Adrenal gland (tissue), 12 donors: Measurements from ENCODE around the gene PACS1. TPM values are rescaled to one million over a fixed set of nuclear protein-coding genes. Genes with fewer than 3 reads are reported as not detected.
A peak's percentile ranks its signal among the peaks of the same experiment; 100 is the strongest.
"Not testable (repeated sequence)": the region's sequence is repeated elsewhere in the genome, so short reads cannot be mapped to it uniquely, and the experiment has no call there.

Experiments
- DNase-seq, 7 donors: peaks; one replicate each; pipeline ENCODE4 v3.0.0-alpha.2; 2019 to 2020
- H3K27ac ChIP-seq, 5 donors: fragments of 200-600 bp; sonication (generic) in 4 of 5; 1 replicate in 3 of 5; 2 replicates in 2 of 5; pipeline versions ENCODE4 v1.5.1 to v1.8.0; 2016 to 2020; ENCODE audit warnings: mild to moderate bottlenecking in 1 of 5
- H3K27me3 ChIP-seq: fragments of 200-600 bp; 2 replicates; pipeline ENCODE4 v1.8.0; 2021
- H3K36me3 ChIP-seq, 2 donors: fragments of 200-600 bp; replicated peaks in 1 of 2; 1 replicate in 1 of 2; 2 replicates in 1 of 2; pipeline versions ENCODE4 v1.5.1 to v1.8.0; 2018 to 2022
- H3K4me1 ChIP-seq, 2 donors: fragments of 200-600 bp; replicated peaks in 1 of 2; 1 replicate in 1 of 2; 2 replicates in 1 of 2; pipeline versions ENCODE4 v1.5.1 to v1.8.0; 2018 to 2021
- H3K4me3 ChIP-seq, 4 donors: fragments of 200-600 bp; sonication (generic) in 3 of 4; one replicate each; pipeline ENCODE4 v1.5.1; 2016 to 2018
- H3K9me3 ChIP-seq, 3 donors: fragments of 200-600 bp; sonication (generic) in 1 of 3; replicated peaks in 1 of 3; 1 replicate in 2 of 3; 2 replicates in 1 of 3; pipeline versions ENCODE4 v1.5.1 to v1.8.0; 2016 to 2021
- POLR2A ChIP-seq, 2 donors: fragments of 450-650 bp; IDR thresholded peaks; one replicate each; pipeline ENCODE4 v1.6.1; 2017; ENCODE audit warnings: antibody characterized with exemption in 2 of 2, mild to moderate bottlenecking in 2 of 2, moderate library complexity in 1 of 2
- WGBS, 4 donors: extraction: QIAGEN DNeasy Blood & Tissue Kit in 2 of 4; methylation state at CpG; one replicate each; pipeline versions ENCODE4 v1.1.5 to v1.1.7; 2013 to 2017; 5-methylcytosine and 5-hydroxymethylcytosine counted together
- intact Hi-C, 2 donors: fragments of 100-400 bp; cut with DNase I; formaldehyde crosslinking; loops; one replicate each; pipeline versions ENCODE4 v1.14.1 to v1.15.0; 2022 to 2023
- polyA plus RNA-seq, 3 donors: library from polyadenylated mRNA; stranded (reverse); fragments of 200-250 nt in 2 of 3; fragments of 350-450 nt in 1 of 3; fragmentation: Illumina TruSeq in 1 of 3; extraction: RNeasy Lipid Tissue Mini Kit (QIAGEN cat#74804) in 1 of 3; gene quantifications; one replicate each; pipeline ENCODE4 v1.2.3, GENCODE V29; 2013 to 2014
- total RNA-seq, 9 donors: library from RNA; depleted of rRNA in 4 of 9; stranded (reverse); fragments of >200 nt in 4 of 9; fragments of 120-200 nt in 1 of 9; fragmentation: NEBNext Ultra II Directional in 1 of 9; extraction: Animal tissue kit (Norgen Biotek cat#: 25700) in 1 of 9; gene quantifications; one replicate each; pipeline versions ENCODE4 v1.1.0 to v1.2.4, GENCODE V29; 2013 to 2023
- TF ChIP-seq, protein P1 (sequence below), 6 experiments: fragments of 450-650 bp in 4 of 6; fragments of 200-600 bp in 2 of 6; sonication (generic) in 1 of 6; IDR thresholded peaks; 1 replicate in 5 of 6; 2 replicates in 1 of 6; pipeline versions ENCODE4 v1.5.1 to v1.8.0; 2016 to 2021; ENCODE audit warnings: antibody characterized with exemption in 6 of 6, mild to moderate bottlenecking in 2 of 6, moderate library complexity in 1 of 6
- donor health status: healthy with polysubstance abuse.
- donor health status: Bipolar disorder and iron deficiency.
- donor health status: DM: yes; HTN: yes; CAD: no.
- donor health status: DM: no; HTN: no; CAD: no.
- donor health status: DM: no; HTN: no; CAD: no.
- donor health status: DM: yes; HTN: yes; CAD: no.

Gene PACS1
- total and polyA plus RNA-seq, 12 donors, result 21.1 to 60.5 (median 38.2) TPM

DNA sequence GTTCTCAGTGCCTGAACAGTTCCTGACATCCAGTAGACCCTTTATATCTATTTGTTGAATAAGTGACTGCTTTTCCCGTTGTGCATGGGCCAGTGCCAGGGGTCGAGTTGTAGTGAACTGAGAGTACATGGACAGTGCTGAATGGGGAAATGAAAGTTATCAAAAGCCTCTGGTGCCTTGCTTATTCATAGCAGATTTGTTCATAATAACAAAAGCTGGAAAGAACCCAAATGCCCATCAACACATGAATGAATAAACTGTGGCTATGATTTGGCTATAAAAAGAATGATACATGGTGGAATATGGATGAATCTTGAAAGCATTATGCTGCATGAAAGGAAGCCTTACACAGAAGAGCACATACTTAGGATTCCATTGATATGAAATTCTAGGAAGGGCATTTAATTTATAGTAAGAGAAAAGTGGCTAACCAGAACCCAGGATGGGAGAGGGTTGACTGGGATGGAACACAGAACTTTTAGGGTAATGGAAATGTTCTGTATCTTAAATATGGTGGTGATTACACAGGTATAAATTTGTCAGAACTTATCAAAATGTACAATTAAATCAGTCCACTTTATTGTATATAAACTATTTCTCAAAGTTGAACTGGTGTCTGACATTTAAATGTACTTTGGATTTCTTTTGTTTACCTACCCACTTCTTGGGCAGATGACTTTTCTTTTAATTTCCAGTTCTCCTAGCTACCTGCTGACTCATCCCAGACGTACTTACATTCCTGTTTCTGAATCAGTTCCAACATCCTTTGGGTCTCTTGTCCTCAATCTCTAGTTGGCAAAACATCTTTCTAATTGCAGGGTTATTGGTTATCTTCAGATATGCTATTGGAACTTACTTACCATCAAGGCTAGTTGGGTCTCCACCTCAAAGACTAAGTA is 42.8 kb downstream of the PACS1 start:
- DNase-seq, result peak in 6 of 7 donors; percentile 43 to 71 (median 54)
- no peaks in the 10 kb centered on the region for H3K36me3 ChIP-seq
- H3K9me3 ChIP-seq, result no peaks in the 10 kb centered on the region
- TF ChIP-seq, protein P1, sequence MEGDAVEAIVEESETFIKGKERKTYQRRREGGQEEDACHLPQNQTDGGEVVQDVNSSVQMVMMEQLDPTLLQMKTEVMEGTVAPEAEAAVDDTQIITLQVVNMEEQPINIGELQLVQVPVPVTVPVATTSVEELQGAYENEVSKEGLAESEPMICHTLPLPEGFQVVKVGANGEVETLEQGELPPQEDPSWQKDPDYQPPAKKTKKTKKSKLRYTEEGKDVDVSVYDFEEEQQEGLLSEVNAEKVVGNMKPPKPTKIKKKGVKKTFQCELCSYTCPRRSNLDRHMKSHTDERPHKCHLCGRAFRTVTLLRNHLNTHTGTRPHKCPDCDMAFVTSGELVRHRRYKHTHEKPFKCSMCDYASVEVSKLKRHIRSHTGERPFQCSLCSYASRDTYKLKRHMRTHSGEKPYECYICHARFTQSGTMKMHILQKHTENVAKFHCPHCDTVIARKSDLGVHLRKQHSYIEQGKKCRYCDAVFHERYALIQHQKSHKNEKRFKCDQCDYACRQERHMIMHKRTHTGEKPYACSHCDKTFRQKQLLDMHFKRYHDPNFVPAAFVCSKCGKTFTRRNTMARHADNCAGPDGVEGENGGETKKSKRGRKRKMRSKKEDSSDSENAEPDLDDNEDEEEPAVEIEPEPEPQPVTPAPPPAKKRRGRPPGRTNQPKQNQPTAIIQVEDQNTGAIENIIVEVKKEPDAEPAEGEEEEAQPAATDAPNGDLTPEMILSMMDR (IDR thresholded peaks at IDR 0.05), result no peak
- TF ChIP-seq POLR2A (IDR thresholded peaks at IDR 0.05), result no peak
- intact Hi-C loops, result no loop called here
- no peaks in the 10 kb centered on the region for H3K27me3 ChIP-seq
- peaks cover 16 to 43% of the 10 kb centered on the region in 2 donors for H3K4me1 ChIP-seq
- WGBS, 4 donors, result 5 to 13% (median 9%) methylated on average over 3 of the region's 3 CpGs
- no peak overlapping the region for H3K4me3 ChIP-seq
- peak overlapping the region in 3 of 5 donors; percentile 39 to 52 (median 50) for H3K27ac ChIP-seq

DNA sequence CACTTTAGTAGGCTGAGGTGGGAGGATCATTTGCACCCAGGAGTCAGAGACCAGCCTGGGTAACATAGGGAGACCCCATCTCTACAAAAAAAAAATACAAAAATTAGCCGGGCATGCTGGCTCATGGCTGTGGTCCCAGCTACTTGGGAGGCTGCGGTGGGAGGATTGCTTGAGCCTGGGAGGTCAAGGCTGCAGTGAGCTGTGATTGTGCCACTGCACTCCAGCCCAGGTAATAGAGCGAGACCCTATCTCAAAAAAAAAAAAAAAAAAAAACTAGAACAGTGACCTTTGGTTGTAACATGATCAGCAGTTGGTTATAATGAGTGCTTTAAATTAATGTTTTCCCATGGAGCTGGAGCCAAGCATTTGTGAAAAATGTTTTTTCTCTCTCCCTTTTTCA is 44.9 kb downstream of the PACS1 start:
- peaks cover 28 to 63% of the 10 kb centered on the region in 2 donors for H3K4me1 ChIP-seq
- intact Hi-C loops, H3K9me3 ChIP-seq, H3K36me3 ChIP-seq, H3K27ac ChIP-seq, DNase-seq, H3K27me3 ChIP-seq, H3K4me3 ChIP-seq: not testable (repeated sequence)
- 45 to 56% (median 53%) methylated on average over 3 of the region's 3 CpGs for WGBS, 4 donors

DNA sequence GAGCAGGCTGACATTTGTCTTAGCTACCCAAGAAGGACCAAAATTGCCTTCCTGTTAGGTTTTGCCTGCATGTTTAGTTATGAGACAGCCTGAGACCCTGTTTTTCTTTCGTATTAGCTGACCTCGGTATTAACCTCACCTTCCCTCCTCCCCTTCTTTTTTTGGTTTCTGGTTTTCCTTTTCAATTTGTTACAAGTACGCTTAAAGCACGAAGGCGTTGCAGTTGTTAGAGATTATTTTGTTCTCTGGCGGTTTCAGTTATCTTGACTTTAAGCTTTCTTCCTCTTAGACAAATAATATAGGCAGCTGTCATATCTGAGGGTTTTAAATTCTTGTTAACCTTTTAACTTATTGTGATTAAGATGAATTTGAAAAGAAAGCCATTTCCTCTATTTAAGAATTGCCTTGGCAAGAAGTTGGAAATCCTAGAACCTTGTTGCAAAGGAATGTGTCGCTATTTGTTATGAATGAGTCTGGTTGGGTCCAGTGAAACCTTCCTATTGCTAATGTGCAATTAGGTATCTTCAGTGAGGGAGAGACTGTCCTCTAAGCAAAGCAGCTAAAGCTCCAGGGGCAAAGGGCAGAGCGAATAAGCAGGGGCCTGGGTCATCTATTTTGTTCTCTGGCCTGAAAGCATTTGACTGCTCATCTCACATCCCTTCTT is 45.7 kb downstream of the PACS1 start:
- H3K36me3 ChIP-seq, result no peaks in the 10 kb centered on the region
- DNase-seq, result no peak
- TF ChIP-seq, protein P1 (IDR thresholded peaks at IDR 0.05), result no peak
- no peak for TF ChIP-seq POLR2A (IDR thresholded peaks at IDR 0.05)
- no peak overlapping the region for H3K27ac ChIP-seq
- intact Hi-C loops, result no loop called here
- 49 to 65% (median 61%) methylated on average over 8 of the region's 8 CpGs for WGBS, 4 donors
- H3K4me3 ChIP-seq, result no peak overlapping the region
- H3K9me3 ChIP-seq, result no peaks in the 10 kb centered on the region
- no peaks in the 10 kb centered on the region for H3K27me3 ChIP-seq
- peaks cover 34 to 68% of the 10 kb centered on the region in 2 donors for H3K4me1 ChIP-seq

DNA sequence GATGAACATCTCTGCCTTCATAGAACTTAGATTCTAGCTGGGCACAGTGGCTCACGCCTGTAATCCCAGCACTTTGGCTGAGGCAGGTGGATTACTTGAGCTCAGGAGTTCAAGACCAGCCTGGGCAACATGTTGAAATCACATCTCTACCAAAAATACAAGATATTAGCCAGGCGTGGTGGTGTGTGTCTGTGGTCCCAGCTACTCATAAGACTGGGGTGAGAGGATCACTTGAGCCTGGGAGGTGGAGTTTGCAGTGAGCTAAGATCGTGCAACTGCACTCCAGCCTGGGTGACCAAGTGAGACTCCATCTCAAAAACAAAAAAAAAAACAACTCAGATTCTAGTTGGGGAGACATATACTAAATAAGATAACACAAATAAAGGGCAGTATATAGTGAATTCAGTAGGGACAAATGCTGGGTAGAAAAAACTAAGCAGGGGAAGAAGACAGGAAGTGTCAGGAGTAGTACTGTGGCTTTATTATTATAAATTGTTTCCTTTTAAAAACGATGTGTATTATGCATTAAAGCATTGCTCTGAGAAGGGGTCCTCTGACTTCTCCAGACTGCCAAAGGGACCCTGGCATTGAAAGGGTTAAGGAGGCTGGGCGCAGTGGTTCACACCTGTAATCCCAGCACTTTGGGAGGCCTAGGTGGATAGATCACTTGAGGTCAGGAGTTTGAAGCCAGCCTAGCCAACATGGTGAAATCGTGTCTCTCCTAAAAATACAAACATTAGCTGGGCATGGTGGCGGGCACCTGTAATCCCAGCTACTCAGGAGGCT is 46.7 kb downstream of the PACS1 start:
- H3K36me3 ChIP-seq, result no peaks in the 10 kb centered on the region
- intact Hi-C loops, result no loop called here
- 68 to 84% (median 70%) methylated on average over 7 of the region's 7 CpGs for WGBS, 4 donors
- DNase-seq, result no peak
- no peaks in the 10 kb centered on the region for H3K27me3 ChIP-seq
- TF ChIP-seq POLR2A (IDR thresholded peaks at IDR 0.05), result no peak
- TF ChIP-seq, protein P1 (IDR thresholded peaks at IDR 0.05), result no peak
- H3K9me3 ChIP-seq, result no peaks in the 10 kb centered on the region
- H3K27ac ChIP-seq, result no peak overlapping the region
- no peak overlapping the region for H3K4me3 ChIP-seq
- H3K4me1 ChIP-seq, result peaks cover 33 to 68% of the 10 kb centered on the region in 2 donors
